SK-N-SH treated with all-trans-retinoic acid at 6 μM for 48 hours (cell line): ENCODE measurements around the gene SLCO6A1.
A peak's percentile ranks its signal among the peaks of the same experiment; 100 is the strongest.

ENCODE experiments used
- ATAC-seq: fragments of 200-7000 bp; cut with Tn5 transposase; 3 replicates; pipeline ENCODE4 v1.9.1; 2020; ENCODE audit warnings: mild to moderate bottlenecking, moderate library complexity
- ARNTL ChIP-seq: fragments of 450-650 bp; formaldehyde crosslinking; IDR thresholded peaks from 2 replicates; pipeline ENCODE4 v1.5.0; 2020; ENCODE audit warnings: low read depth, mild to moderate bottlenecking, moderate library complexity, borderline replicate concordance
- BACH2 ChIP-seq: fragments of 250-450 bp; sonication (Bioruptor Pico); IDR thresholded peaks from 2 replicates; pipeline ENCODE4 v1.9.0; 2021; ENCODE audit warnings: mild to moderate bottlenecking, borderline replicate concordance
- CSDC2 ChIP-seq: fragments of 250-450 bp; sonication (Bioruptor Pico); IDR thresholded peaks from 2 replicates; pipeline ENCODE4 v1.5.0; 2020; ENCODE audit warnings: mild to moderate bottlenecking, moderate library complexity
- CSRNP3 ChIP-seq: fragments of 250-450 bp; sonication (Bioruptor Pico); IDR thresholded peaks from 2 replicates; pipeline ENCODE4 v1.5.1; 2021; ENCODE audit warnings: mild to moderate bottlenecking, moderate library complexity
- ESRRG ChIP-seq: fragments of 250-450 bp; sonication (Bioruptor Pico); IDR thresholded peaks from 2 replicates; pipeline ENCODE4 v1.6.1; 2021; ENCODE audit warnings: mild to moderate bottlenecking
- GLIS3 ChIP-seq: fragments of 250-450 bp; sonication (Bioruptor Pico); IDR thresholded peaks from 2 replicates; pipeline ENCODE4 v1.5.0; 2020; ENCODE audit warnings: mild to moderate bottlenecking, moderate library complexity
- ISL1 ChIP-seq: fragments of 250-450 bp; sonication (Bioruptor Pico); IDR thresholded peaks from 2 replicates; pipeline ENCODE4 v2.1.2; 2022; ENCODE audit warnings: mild to moderate bottlenecking, moderate library complexity
- OSR1 ChIP-seq: fragments of 250-450 bp; sonication (Bioruptor Pico); IDR thresholded peaks from 2 replicates; pipeline ENCODE4 v1.8.0; 2022; ENCODE audit warnings: moderate library complexity, mild to moderate bottlenecking, inconsistent platforms
- PATZ1 ChIP-seq: fragments of 250-450 bp; sonication (Bioruptor Pico); IDR thresholded peaks from 2 replicates; pipeline ENCODE4 v1.8.0; 2020; ENCODE audit warnings: mild to moderate bottlenecking, moderate library complexity, borderline replicate concordance
- POU6F1 ChIP-seq: fragments of 250-450 bp; sonication (Bioruptor Pico); IDR thresholded peaks from 2 replicates; pipeline ENCODE4 v1.8.0; 2021; ENCODE audit warnings: low read depth, mild to moderate bottlenecking, moderate library complexity, borderline replicate concordance
- PPARA ChIP-seq: fragments of 250-450 bp; sonication (Bioruptor Pico); IDR thresholded peaks from 2 replicates; pipeline ENCODE4 v1.5.0; 2020; ENCODE audit warnings: mild to moderate bottlenecking, borderline replicate concordance
- RARB ChIP-seq: fragments of 250-450 bp; sonication (Bioruptor Pico); IDR thresholded peaks from 2 replicates; pipeline ENCODE4 v1.8.0; 2021; ENCODE audit warnings: mild to moderate bottlenecking, moderate library complexity
- SNAI2 ChIP-seq: fragments of 250-450 bp; sonication (Bioruptor Pico); IDR thresholded peaks from 2 replicates; pipeline ENCODE4 v1.5.0; 2020; ENCODE audit warnings: mild to moderate bottlenecking, moderate library complexity
- TCF4 ChIP-seq: fragments of 250-450 bp; sonication (Bioruptor Pico); IDR thresholded peaks from 2 replicates; pipeline ENCODE4 v1.8.0; 2021; ENCODE audit warnings: mild to moderate bottlenecking, moderate library complexity, borderline replicate concordance
- TSHZ2 ChIP-seq: fragments of 250-450 bp; sonication (Bioruptor Pico); IDR thresholded peaks from 2 replicates; pipeline ENCODE4 v1.5.0; 2020; ENCODE audit warnings: mild to moderate bottlenecking, moderate library complexity
- ZC3H10 ChIP-seq: fragments of 250-450 bp; sonication (Bioruptor Pico); IDR thresholded peaks from 2 replicates; pipeline ENCODE4 v1.5.1; 2021; ENCODE audit warnings: mild to moderate bottlenecking, moderate library complexity
- ZFP3 ChIP-seq: fragments of 250-450 bp; sonication (Bioruptor Pico); IDR thresholded peaks from 2 replicates; pipeline ENCODE4 v1.5.0; 2020; ENCODE audit warnings: mild to moderate bottlenecking, moderate library complexity
- ZFP30 ChIP-seq: fragments of 450-650 bp; formaldehyde crosslinking; IDR thresholded peaks from 2 replicates; pipeline ENCODE4 v1.5.0; 2022; ENCODE audit warnings: mild to moderate bottlenecking, moderate library complexity
- ZNF565 ChIP-seq: fragments of 450-650 bp; formaldehyde crosslinking; conservative IDR thresholded peaks from 2 replicates; pipeline ENCODE4 v1.5.0; 2020; ENCODE audit warnings: low read depth, mild to moderate bottlenecking, moderate library complexity
- ZNF70 ChIP-seq: fragments of 450-650 bp; formaldehyde crosslinking; IDR thresholded peaks from 2 replicates; pipeline ENCODE4 v1.5.0; 2020; ENCODE audit warnings: mild to moderate bottlenecking, moderate library complexity
- ZNF8 ChIP-seq: fragments of 450-650 bp; formaldehyde crosslinking; IDR thresholded peaks from 2 replicates; pipeline ENCODE4 v1.5.0; 2020; ENCODE audit warnings: mild to moderate bottlenecking, moderate library complexity
- TF ChIP-seq, protein P1 (sequence below): fragments of 250-450 bp; sonication (Bioruptor Pico); IDR thresholded peaks from 2 replicates; pipeline ENCODE4 v1.5.1; 2020; ENCODE audit warnings: low read depth, mild to moderate bottlenecking, moderate library complexity

Gene SLCO6A1

DNA sequence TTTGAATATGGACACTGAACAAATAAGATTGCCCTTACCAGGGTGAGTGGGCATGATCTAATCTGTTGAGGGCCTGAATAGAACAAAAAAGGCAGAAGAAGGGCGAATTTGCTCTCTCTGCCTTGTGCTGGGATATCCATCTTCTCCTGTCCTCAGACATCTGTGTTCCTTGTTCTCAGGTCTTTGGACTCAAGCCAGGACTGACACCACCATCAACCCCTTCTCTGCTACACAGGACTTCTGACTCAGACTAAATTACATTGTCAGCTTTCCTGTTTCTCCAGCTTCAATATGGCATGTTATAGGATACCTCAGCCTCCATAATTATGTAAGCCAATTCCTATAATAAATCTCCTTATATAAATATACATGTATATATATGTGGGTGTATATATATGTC is 40.8 kb upstream of the SLCO6A1 start:
- TF ChIP-seq POU6F1 (no peak), TSHZ2 (CRISPR knock-in tag) (no peak), OSR1 (CRISPR knock-in tag) (no peak), ZFP3 (CRISPR knock-in tag) (no peak), GLIS3 (CRISPR knock-in tag) (no peak), BACH2 (CRISPR knock-in tag) (no peak), ZNF8 (CRISPR knock-in tag) (no peak), SNAI2 (CRISPR knock-in tag) (no peak), CSDC2 (CRISPR knock-in tag) (no peak), ZFP30 (CRISPR knock-in tag) (no peak), ARNTL (no peak), TCF4 (no peak), ZNF565 (no peak), CSRNP3 (CRISPR knock-in tag) (no peak)
- TF ChIP-seq, protein P1, sequence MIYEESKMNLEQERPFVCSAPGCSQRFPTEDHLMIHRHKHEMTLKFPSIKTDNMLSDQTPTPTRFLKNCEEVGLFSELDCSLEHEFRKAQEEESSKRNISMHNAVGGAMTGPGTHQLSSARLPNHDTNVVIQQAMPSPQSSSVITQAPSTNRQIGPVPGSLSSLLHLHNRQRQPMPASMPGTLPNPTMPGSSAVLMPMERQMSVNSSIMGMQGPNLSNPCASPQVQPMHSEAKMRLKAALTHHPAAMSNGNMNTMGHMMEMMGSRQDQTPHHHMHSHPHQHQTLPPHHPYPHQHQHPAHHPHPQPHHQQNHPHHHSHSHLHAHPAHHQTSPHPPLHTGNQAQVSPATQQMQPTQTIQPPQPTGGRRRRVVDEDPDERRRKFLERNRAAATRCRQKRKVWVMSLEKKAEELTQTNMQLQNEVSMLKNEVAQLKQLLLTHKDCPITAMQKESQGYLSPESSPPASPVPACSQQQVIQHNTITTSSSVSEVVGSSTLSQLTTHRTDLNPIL: no peak
- TF ChIP-seq, all 23 proteins: peak for 0
- ATAC-seq: no peak

DNA sequence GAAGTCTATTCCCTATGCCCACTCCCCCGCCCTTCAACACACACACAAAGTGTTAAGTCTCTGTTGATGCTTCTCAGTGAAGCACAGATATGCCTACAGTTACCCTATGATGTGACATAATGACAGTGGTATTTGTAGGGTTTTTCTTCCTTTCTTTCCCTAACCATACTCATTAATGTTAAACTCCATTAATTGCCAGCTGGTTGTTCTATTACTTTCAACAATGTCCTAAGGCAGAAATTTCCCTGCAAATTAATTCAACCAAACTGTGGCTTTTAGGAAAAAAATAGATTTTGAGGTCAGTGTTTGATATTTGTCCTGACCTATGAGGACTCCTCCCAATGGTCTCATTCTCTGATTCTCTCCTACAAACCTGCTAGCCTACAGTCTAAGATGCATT is 38.2 kb upstream of the SLCO6A1 start:
- no peak for ATAC-seq
- TF ChIP-seq ARNTL (no peak), ISL1 (CRISPR knock-in tag) (no peak), RARB (no peak), PPARA (CRISPR knock-in tag) (no peak), PATZ1 (CRISPR knock-in tag) (no peak), GLIS3 (CRISPR knock-in tag) (no peak), TCF4 (no peak), ESRRG (CRISPR knock-in tag) (no peak), BACH2 (CRISPR knock-in tag) (no peak), ZNF8 (CRISPR knock-in tag) (no peak), ZNF70 (CRISPR knock-in tag) (no peak)

- ATAC-seq: peak; percentile 42; the same call in 1 of the 3 replicates
- no peak for TF ChIP-seq TCF4
- no peak for TF ChIP-seq CSDC2 (CRISPR knock-in tag)
- no peak for TF ChIP-seq PPARA (CRISPR knock-in tag)
- no peak for TF ChIP-seq PATZ1 (CRISPR knock-in tag)
- TF ChIP-seq ZC3H10 (CRISPR knock-in tag): no peak
- TF ChIP-seq, protein P1: no peak
Measured at GRCh38 chr5:102536323-102536928, 37.6 kb upstream of the SLCO6A1 start.
